Activated CD8-positive, alpha-beta T cell treated with anti-CD3 and anti-CD28 coated beads, Interleukin-2, amount 10 ng/mL, durations not matched to agents 7 days and 5 days (primary cell): ENCODE data around the gene DNPH1. TPM values are rescaled to one million over a fixed set of nuclear protein-coding genes. Genes with fewer than 3 reads are reported as not detected.

Experiments used
- ATAC-seq: fragments of 150-1000 bp; cut with Tn5 transposase; one replicate; pipeline ENCODE4 v1.10.0; 2021; ENCODE audit warnings: moderate library complexity
- CTCF ChIA-PET: fragments of 350-600 bp; sonication (Branson Sonifier 250); formaldehyde crosslinking; loops from one replicate; lab custom pipeline; 2021; ENCODE audit warnings: antibody characterized with exemption; lab: Charles Lee
- POLR2A ChIA-PET: fragments of 350-600 bp; sonication (Branson Sonifier 250); formaldehyde crosslinking; loops from one replicate; lab custom pipeline; 2021; ENCODE audit warnings: antibody characterized with exemption; lab: Charles Lee
- DNase-seq: peaks from one replicate; pipeline ENCODE4 v3.0.0-alpha.2; 2020
- H3K27ac Mint-ChIP-seq: one replicate; pipeline ENCODE4 v1.8.0; 2021; ENCODE audit warnings: mild to moderate bottlenecking, mixed read lengths
- H3K27me3 Mint-ChIP-seq: one replicate; pipeline ENCODE4 v1.8.0; 2021; ENCODE audit warnings: low read depth, mixed read lengths
- H3K36me3 Mint-ChIP-seq: one replicate; pipeline ENCODE4 v1.8.0; 2021; ENCODE audit warnings: low read depth, mixed read lengths
- H3K4me1 Mint-ChIP-seq: one replicate; pipeline ENCODE4 v1.8.0; 2021; ENCODE audit warnings: low read depth, mixed read lengths
- H3K4me3 Mint-ChIP-seq: one replicate; pipeline ENCODE4 v1.8.0; 2021; ENCODE audit warnings: mild to moderate bottlenecking, mixed read lengths
- H3K9me3 Mint-ChIP-seq: one replicate; pipeline ENCODE4 v1.8.0; 2022; ENCODE audit warnings: mixed read lengths; ENCODE audit not compliant: insufficient read depth
- total RNA-seq, 2 experiments: library from RNA; stranded (reverse); gene quantifications; one replicate each; pipeline ENCODE4 v1.2.3, GENCODE V29; 2021

Gene DNPH1
- total RNA-seq, 2 experiments from 2014 or later, result 42.5 to 47.2 TPM

DNA sequence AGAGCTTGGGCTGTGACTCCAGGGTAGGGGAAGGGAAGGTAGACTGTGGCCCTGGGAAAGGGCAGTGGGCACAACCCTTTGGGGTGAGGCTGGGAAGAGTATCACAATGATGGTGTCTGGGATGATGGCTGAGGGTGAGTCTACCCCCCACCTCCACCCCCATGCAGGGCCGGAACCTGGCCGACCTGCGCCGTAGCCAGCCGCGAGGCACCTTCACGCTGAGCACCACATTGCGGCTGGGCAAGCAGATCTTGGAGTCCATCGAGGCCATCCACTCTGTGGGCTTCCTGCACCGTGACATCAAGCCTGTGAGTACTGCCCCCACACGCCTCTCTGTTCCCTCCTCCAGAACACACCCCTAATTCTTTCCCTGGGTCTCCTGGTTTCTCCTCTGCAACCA is 24.1 kb upstream of the DNPH1 start:
- peaks cover 30% of the 10 kb centered on the region for H3K27me3 Mint-ChIP-seq
- no peaks in the 10 kb centered on the region for H3K36me3 Mint-ChIP-seq
- H3K9me3 Mint-ChIP-seq, result no peaks in the 10 kb centered on the region
- DNase-seq (no peak), ATAC-seq (no peak)
- H3K4me1 Mint-ChIP-seq, result peaks cover 13% of the 10 kb centered on the region
- ChIA-PET CTCF (interaction anchor here (0.8 to 3.9 kb wide), 3 partner anchors 10 to 24 kb away, joined by 3 to 20 read pairs (median 3); partner anchors contain the start of gene DNPH1), POLR2A (interaction anchor here (0.5 to 0.7 kb wide), 2 partner anchors 90 to 284 kb away, joined by 3 read pairs; no protein-coding TSS in a partner anchor)
- H3K4me3 Mint-ChIP-seq, result no peak overlapping the region
- H3K27ac Mint-ChIP-seq, result no peak overlapping the region

DNA sequence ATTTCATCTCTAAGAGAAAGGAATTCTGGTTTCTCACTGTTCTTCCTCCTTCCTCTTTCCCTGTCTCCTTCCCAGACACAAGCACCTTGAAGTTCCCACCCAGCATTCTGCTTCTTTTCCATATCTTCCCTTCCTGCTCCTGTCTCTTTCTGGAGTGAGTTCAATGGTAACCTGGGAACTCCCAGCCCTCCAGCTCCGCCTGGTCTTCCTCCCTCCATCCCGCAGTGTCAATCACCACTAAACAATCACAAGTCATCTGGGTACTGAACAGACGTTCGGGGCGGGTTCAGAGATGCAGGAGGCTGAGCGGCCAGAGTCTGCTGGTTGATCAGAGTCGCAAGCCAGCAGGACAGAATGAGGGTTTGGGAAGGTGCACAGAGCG is 21.7 kb upstream of the DNPH1 start:
- Mint-ChIP-seq H3K36me3 (no peaks in the 10 kb centered on the region), H3K9me3 (no peaks in the 10 kb centered on the region), H3K4me3 (no peak overlapping the region), H3K27me3 (peaks cover 40% of the 10 kb centered on the region), H3K4me1 (peaks cover 31% of the 10 kb centered on the region), H3K27ac (no peak overlapping the region)
- ChIA-PET CTCF (interaction anchor here (1.1 to 3.9 kb wide), 2 partner anchors 22 to 147 kb away, joined by 3 to 20 read pairs; partner anchors contain the start of gene DNPH1), POLR2A (no interaction called here)
- DNase-seq, result no peak
- no peak for ATAC-seq

DNA sequence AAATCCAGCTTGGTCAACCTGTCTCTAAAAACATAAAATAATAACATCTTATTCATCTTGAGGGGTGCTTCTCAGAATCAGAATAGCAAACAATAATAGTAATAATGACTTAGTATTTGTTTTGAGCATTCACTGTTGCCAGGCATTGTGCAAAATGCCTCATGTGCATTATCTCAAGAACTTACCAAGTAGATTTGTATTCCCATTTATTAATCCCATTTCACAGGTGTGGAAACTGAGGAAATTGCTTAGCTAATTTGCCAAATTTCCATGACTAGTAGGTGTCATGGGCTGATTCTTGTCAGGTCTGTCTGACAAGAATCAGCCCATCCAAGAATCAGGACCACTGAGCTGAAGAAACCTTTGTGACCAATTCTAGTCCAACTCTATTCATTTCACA is 19.5 kb upstream of the DNPH1 start:
- POLR2A ChIA-PET, result interaction anchor here (1.3 kb wide), 1 partner anchor 229 kb away, joined by 5 read pairs; the partner anchor contains the start of gene TJAP1
- CTCF ChIA-PET, result interaction anchor here (1.6 kb wide), 1 partner anchor 15 kb away, joined by 3 read pairs; no protein-coding TSS in a partner anchor

DNA sequence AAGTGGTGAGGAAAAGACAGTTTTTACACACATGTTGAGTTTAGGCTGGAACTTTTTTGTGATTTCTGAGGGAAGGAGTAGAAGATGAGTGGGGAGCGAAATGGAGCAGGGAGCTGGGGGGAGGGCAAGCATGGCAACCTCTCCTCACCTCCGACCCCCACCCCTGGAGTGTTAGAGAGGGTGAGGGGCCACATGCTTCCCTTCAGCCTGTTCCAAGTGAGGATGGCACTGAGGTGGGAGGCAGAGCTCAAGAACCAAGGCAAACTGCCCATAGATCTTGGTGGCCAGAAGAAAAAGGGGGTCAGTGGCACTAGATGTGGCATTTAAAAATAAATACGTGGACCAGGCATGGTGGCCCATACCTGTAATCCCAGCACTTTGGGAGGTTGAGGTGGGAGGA is 18.8 kb upstream of the DNPH1 start:
- Mint-ChIP-seq H3K4me1 (peaks cover 31% of the 10 kb centered on the region), H3K27me3 (peaks cover 38% of the 10 kb centered on the region), H3K9me3 (no peaks in the 10 kb centered on the region), H3K36me3 (no peaks in the 10 kb centered on the region), H3K4me3 (peak overlapping the region; percentile 70), H3K27ac (peak overlapping the region; percentile 17)
- ATAC-seq (no peak), DNase-seq (no peak)
- ChIA-PET POLR2A (interaction anchor here (0.6 to 1.3 kb wide), 2 partner anchors 201 to 230 kb away, joined by 3 to 5 read pairs; partner anchors contain the start of gene TJAP1), CTCF (interaction anchor here (1.6 to 5.3 kb wide), 2 partner anchors 15 to 19 kb away, joined by 3 to 36 read pairs; partner anchors contain the start of gene DNPH1)

More for the DNA sequence above, 19.5 kb upstream of the DNPH1 start:
- peaks cover 40% of the 10 kb centered on the region for H3K27me3 Mint-ChIP-seq
- peaks cover 31% of the 10 kb centered on the region for H3K4me1 Mint-ChIP-seq
- ATAC-seq (no peak), DNase-seq (no peak)
- H3K27ac Mint-ChIP-seq, result no peak overlapping the region
- H3K4me3 Mint-ChIP-seq, result no peak overlapping the region
- H3K9me3 Mint-ChIP-seq, result no peaks in the 10 kb centered on the region
- H3K36me3 Mint-ChIP-seq, result no peaks in the 10 kb centered on the region

DNA sequence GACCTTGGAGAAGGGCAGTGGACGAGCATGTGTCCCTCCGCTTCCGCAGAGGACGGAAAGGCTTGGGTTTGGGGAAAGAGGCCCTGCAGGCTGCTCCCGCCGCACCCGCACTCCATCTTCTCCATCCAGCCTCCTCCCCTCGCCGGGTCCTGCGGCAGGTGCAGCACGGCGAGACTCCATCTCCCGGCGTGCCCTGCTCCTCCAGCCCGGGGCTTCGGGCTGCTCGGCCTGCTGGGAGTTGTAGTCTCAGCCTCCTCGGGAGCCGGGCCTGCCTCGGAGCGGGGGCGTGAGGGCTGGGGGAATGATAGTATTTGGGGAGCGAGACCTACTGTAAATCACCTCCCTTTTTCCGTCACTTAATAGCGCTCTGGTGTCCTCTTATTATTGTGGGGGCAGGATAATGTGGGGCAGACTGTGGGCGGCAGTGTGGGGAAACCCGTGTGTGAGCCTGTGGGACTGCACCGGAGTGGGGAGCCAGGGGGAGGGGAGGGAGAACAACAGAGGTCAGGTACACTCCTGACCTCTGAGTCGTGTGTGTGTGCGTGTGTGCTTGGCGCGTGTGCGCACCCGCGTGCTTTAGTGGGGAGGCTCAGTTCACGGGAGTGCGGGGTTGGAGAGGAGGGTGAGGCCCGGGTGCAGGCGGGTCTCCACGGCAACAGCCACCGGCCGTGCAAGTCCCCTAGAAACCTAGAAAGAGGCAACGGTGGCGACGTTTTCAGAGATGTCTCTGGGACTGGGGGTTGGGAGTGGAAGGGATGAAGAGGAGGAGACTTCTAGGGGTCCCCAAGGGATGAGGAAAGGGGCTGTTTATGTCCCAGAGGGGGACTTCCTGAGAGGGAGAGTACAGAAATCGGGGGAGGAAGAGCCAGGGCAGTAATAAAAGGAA is 18.1 kb upstream of the DNPH1 start:
- ChIA-PET POLR2A (interaction anchor here (1.0 to 1.4 kb wide), 5 partner anchors 10 to 231 kb away, joined by 3 to 5 read pairs (median 3); partner anchors contain the start of gene TJAP1), CTCF (interaction anchor here (1.2 to 5.3 kb wide), 4 partner anchors 16 to 260 kb away, joined by 3 to 36 read pairs (median 5); partner anchors contain the start of gene DNPH1)
- no peaks in the 10 kb centered on the region for H3K36me3 Mint-ChIP-seq
- peak; percentile 86 for DNase-seq
- ATAC-seq, result peak; percentile 98
- H3K4me3 Mint-ChIP-seq, result peak overlapping the region; percentile 70
- H3K4me1 Mint-ChIP-seq, result peaks cover 31% of the 10 kb centered on the region
- no peaks in the 10 kb centered on the region for H3K9me3 Mint-ChIP-seq
- peaks cover 32% of the 10 kb centered on the region for H3K27me3 Mint-ChIP-seq
- peak overlapping the region; percentile 73 for H3K27ac Mint-ChIP-seq

DNA sequence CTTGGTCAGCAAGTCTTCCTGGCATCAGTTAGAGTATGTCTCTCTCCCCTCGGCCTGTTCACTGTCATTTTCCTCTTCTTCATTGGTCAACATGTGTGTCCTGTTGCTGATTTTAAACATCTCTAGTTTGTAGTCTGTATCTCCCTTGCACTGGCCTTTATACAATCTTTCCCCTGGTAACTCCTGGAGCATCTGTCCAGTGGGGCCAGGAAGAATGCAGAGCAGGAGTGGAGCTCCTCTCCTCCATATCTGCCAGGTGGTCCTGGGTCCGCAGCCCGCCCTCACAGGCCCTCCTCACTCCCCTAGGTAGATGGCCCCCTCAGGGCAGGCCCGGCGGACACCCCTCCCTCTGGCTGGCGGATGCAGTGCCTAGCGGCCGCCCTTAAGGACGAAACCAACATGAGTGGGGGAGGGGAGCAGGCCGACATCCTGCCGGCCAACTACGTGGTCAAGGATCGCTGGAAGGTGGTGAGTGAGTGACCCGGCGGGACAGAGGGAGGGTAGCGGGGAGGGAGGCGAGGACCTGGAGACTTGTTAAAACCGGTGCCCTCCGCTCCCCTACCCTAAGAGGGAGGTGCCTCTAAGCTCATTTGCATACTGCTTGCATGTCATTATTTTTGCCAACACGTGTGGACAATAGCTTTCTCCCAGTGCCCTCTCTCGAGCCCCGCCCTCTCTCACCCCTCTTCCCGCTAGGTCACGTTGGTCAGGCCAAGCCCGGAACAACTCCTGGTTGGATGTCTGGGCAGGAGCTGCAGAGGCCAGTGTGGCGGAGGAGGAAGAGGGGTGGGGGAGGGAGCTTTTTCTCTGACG is 17.2 kb upstream of the DNPH1 start:
- H3K36me3 Mint-ChIP-seq, result no peaks in the 10 kb centered on the region
- DNase-seq (no peak), ATAC-seq (peak; percentile 11)
- H3K27me3 Mint-ChIP-seq, result peaks cover 34% of the 10 kb centered on the region
- peak overlapping the region; percentile 10 for H3K27ac Mint-ChIP-seq
- peaks cover 28% of the 10 kb centered on the region for H3K4me1 Mint-ChIP-seq
- POLR2A ChIA-PET, result interaction anchor here (1.0 to 1.4 kb wide), 4 partner anchors 9 to 232 kb away, joined by 3 to 5 read pairs (median 3); no protein-coding TSS in a partner anchor
- peak overlapping the region; percentile 70 for H3K4me3 Mint-ChIP-seq
- CTCF ChIA-PET, result interaction anchor here (1.2 to 5.3 kb wide), 3 partner anchors 17 to 261 kb away, joined by 4 to 36 read pairs (median 6); partner anchors contain the start of gene DNPH1
- H3K9me3 Mint-ChIP-seq, result no peaks in the 10 kb centered on the region

DNA sequence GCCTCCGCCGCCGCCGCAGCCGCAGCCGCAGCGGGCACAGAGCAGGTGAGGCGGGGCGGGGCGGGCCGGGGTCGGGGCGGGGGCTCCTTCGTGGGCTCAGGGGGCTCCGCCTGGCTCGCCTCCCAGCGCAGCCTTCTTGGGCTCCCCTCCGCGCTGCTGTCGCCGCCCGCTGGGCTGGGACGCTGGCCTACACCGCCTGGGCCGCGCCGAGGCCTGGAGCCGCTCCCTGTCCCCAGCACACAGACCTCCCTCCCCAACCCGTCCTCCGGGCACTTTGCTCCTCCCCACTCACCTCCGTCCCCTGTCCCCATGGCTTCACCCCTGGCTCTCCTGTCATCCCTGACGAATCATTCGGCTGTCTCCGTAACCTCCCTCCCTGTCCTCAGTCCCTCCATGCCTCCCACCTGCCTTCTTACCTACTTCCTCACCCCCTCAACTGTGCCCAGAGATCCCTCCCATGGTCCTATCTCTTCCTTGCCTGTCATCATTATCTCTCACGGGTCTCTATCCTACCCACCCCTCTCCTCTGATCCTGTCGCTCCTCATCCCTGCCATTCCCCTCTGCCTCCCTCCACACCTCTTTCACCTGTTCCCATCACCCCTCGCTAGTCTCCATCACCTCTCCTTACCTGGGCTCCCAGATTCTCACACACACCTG is 14.5 kb upstream of the DNPH1 start:
- CTCF ChIA-PET, result interaction anchor here (5.3 kb wide), 1 partner anchor 14 kb away, joined by 36 read pairs; the partner anchor contains the start of gene DNPH1
- ATAC-seq (no peak), DNase-seq (no peak)
- Mint-ChIP-seq H3K36me3 (no peaks in the 10 kb centered on the region), H3K9me3 (peaks cover 6% of the 10 kb centered on the region), H3K27ac (no peak overlapping the region), H3K4me1 (peaks cover 20% of the 10 kb centered on the region), H3K4me3 (no peak overlapping the region), H3K27me3 (peaks cover 36% of the 10 kb centered on the region)
- POLR2A ChIA-PET, result interaction anchor here (1.2 kb wide), 1 partner anchor 14 kb away, joined by 3 read pairs; no protein-coding TSS in a partner anchor

DNA sequence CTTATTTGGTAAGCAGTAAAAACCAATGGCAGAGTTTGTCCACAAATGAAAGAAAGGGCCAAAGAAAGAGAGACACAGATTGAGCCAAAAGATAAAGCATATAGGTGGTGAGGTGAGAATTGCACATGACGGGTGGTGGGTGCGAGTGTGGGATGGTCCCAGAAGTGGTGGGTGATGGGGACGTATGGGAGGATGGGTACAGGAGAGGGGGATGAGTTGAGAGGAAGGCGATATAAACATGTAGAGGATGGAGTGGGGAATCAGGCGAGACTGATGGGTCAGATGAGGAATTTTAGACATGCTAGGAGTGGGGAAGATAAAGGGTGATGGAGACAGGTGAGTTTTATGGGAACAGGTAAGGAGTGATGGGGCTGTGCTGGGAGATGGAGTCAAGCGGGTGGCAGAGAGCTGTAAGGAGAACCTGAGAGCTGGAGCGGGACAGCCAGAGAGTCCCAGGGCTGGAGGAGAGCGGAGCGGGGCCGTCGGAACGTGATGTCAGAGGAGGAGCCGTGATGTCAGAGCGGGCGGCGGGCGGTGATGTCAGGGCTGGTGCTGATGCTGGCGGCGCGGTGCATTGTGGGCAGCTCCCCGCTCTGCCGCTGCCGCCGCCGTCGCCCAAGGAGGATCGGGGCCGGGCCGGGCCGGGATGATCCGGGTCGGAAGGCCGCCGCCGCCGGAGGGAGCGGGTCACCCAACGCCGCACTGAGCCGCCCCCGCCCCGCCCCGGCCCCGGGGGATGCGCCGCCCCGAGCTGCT is 13.8 kb upstream of the DNPH1 start, which contains the start of gene TTBK1:
TTBK1 (plus strand) TSS at position 574 of the 756 bp plus-strand sequence. CDS start 3,180 bp downstream, outside the sequence.
- Mint-ChIP-seq H3K27ac (no peak within 1 kb of the TSS), H3K4me3 (no peak within 1 kb of the TSS), H3K4me1 (peaks cover 20% of the 10 kb centered on the region), H3K36me3 (no peaks in the 10 kb centered on the region), H3K27me3 (peaks cover 38% of the 10 kb centered on the region), H3K9me3 (peaks cover 6% of the 10 kb centered on the region)
- DNase-seq, result peak; percentile 49
- ATAC-seq, result no peak
- CTCF ChIA-PET, result interaction anchor here (5.3 kb wide), 1 partner anchor 14 kb away, joined by 36 read pairs; the partner anchor contains the start of gene DNPH1
- POLR2A ChIA-PET, result interaction anchor here (0.6 to 1.2 kb wide), 2 partner anchors 13 to 1855 kb away, joined by 3 read pairs; no protein-coding TSS in a partner anchor

DNA sequence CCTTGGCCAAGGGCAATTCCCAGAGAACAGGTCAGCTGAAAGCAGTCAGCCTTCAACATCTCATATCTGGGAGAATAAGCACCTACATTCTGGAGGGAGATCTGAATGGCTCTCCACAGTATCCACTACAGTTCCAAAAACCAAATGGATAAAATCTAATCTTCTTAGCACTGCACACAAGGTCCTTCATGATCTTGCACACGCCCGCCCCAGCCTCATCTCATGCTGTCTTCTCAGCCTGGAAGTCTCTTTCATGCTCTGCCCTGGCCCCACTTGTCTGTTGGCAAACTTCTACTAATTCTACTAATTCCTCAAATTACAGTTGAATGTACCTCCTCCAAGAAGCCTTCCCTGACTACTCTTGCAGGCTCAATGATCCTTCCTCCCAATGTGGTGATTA is 12.2 kb upstream of the DNPH1 start:
- Mint-ChIP-seq H3K27me3 (peaks cover 36% of the 10 kb centered on the region), H3K9me3 (peaks cover 6% of the 10 kb centered on the region)
- CTCF ChIA-PET, result interaction anchor here (0.9 to 2.8 kb wide), 2 partner anchors 12 to 22 kb away, joined by 3 to 23 read pairs; partner anchors contain the start of gene DNPH1

DNA sequence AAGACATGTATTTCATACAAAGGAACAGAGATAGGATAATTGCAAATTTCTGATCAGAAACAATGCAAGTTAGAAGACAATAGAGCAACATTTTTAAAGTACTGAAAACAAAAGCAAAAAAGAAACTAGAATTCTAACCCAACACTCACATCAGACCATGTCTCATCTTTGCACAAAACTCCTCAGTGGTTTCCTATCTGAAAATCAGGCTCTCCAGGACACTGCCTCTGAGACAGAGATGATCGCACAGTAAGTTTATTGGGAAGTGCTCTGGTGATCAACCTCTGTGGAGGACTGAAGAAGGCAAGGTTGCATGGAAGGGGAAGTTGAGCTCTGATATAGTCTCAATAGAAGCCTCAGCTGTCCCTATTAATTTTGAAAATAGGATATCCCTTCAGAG is 11.7 kb upstream of the DNPH1 start:
- DNase-seq, result no peak
- H3K4me1 Mint-ChIP-seq, result peaks cover 2% of the 10 kb centered on the region
- ChIA-PET CTCF (interaction anchor here (2.8 kb wide), 1 partner anchor 11 kb away, joined by 23 read pairs; the partner anchor contains the start of gene DNPH1), POLR2A (interaction anchor here (1.1 kb wide), 1 partner anchor 12 kb away, joined by 3 read pairs; the partner anchor contains the start of gene DNPH1)
- peaks cover 38% of the 10 kb centered on the region for H3K27me3 Mint-ChIP-seq
- no peak overlapping the region for H3K4me3 Mint-ChIP-seq
- no peak for ATAC-seq
- H3K36me3 Mint-ChIP-seq, result no peaks in the 10 kb centered on the region
- H3K9me3 Mint-ChIP-seq, result peaks cover 6% of the 10 kb centered on the region
- H3K27ac Mint-ChIP-seq, result no peak overlapping the region

More for the DNA sequence above, 12.2 kb upstream of the DNPH1 start:
- no peak for ATAC-seq
- Mint-ChIP-seq H3K4me3 (no peak overlapping the region), H3K4me1 (peaks cover 5% of the 10 kb centered on the region), H3K36me3 (no peaks in the 10 kb centered on the region), H3K27ac (no peak overlapping the region)
- POLR2A ChIA-PET, result no interaction called here
- DNase-seq, result no peak
